ENCODE data around the gene CUTC.
"Not testable (repeated sequence)": the region's sequence is repeated elsewhere in the genome, so short reads cannot be mapped to it uniquely, and the experiment has no call there.

Gene CUTC, protein sequence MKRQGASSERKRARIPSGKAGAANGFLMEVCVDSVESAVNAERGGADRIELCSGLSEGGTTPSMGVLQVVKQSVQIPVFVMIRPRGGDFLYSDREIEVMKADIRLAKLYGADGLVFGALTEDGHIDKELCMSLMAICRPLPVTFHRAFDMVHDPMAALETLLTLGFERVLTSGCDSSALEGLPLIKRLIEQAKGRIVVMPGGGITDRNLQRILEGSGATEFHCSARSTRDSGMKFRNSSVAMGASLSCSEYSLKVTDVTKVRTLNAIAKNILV

DNA sequence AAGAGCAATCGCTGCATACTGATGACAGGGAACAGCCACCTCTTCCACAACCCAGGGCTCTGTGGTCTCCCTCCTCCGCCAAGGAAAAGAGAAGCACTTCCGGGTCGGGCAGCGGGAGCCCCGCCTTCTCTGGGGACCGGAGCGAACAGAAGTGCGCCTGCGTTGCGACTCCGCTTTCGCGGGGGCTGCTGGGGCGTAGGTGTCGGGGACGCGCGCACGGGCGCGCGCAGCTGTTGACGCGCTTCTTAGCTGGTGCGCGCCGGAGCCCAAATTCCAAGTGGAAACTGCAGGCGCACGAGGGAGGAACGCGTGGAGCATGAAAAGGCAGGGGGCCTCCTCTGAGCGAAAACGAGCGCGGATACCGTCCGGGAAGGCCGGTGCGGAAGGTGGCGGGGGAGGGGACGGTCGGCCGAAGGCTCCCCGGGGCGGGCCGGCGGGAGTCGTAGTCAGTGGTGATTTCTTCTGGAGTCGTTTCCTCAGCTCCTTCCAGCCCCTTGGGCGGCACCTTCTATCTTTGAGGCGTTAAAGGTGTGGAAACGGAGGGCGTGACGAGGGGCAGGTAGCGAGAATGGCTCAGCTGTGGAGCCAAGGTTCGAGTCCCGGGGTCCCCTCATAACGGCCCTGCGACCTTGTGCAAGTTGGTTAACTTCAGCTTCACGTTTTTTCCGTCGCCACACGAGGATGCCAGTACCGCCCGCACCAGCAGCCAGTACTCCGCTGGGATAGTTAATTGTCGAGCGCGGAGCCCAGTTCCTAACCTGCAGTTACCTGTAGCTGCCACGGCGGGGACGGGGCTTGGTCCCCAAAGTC lies at the start of gene CUTC, which contains the start of gene COX15:
Gene CUTC, plus strand, starts transcription at position 202 of the 810 bp plus-strand sequence. Its CDS starts 115 bp downstream, at position 317.
Gene COX15, minus strand, starts transcription at position 95 of the 810 bp plus-strand sequence. Its CDS starts 78 bp downstream, at position 17.
- DNase-seq: peak; percentile 92

GRCh38 chr10:99682752-99683151 lies 49.3 kb upstream of the CUTC start:
- no peak for DNase-seq

- DNase-seq: no peak
Measured at GRCh38 chr10:99685597-99685967, 46.5 kb upstream of the CUTC start.

GRCh38 chr10:99689461-99689860 lies 42.6 kb upstream of the CUTC start:
- no peak for DNase-seq

GRCh38 chr10:99693933-99694583 lies 38.0 kb upstream of the CUTC start:
- no peak for DNase-seq

- DNase-seq: no peak
Measured at GRCh38 chr10:99695761-99696160, 36.3 kb upstream of the CUTC start.

- no peak for DNase-seq
Measured at GRCh38 chr10:99698504-99699080, 33.4 kb upstream of the CUTC start.

DNA sequence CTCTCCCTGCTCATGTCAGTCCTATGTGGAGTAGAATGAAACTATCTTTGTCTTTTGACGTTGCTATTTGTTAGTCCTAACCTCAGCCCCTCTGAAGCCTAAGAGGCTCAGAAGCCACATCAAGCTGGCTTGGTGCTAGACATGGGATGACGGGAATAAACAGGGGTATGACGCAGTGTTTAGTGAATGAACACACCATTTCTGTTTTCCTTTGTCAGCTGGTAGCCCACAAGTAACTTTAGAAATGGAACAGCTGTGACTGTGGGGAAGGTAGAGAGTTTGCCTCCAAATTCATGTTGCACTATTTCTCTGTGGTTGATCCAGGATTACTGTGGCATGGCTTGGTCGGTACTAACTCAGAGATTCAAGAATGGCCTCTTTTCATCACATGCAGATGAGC lies 31.4 kb upstream of the CUTC start:
- DNase-seq: no peak

GRCh38 chr10:99708428-99709012 lies 23.5 kb upstream of the CUTC start:
- DNase-seq: no peak

- no peak for DNase-seq
Measured at GRCh38 chr10:99709480-99710229, 22.4 kb upstream of the CUTC start.

DNA sequence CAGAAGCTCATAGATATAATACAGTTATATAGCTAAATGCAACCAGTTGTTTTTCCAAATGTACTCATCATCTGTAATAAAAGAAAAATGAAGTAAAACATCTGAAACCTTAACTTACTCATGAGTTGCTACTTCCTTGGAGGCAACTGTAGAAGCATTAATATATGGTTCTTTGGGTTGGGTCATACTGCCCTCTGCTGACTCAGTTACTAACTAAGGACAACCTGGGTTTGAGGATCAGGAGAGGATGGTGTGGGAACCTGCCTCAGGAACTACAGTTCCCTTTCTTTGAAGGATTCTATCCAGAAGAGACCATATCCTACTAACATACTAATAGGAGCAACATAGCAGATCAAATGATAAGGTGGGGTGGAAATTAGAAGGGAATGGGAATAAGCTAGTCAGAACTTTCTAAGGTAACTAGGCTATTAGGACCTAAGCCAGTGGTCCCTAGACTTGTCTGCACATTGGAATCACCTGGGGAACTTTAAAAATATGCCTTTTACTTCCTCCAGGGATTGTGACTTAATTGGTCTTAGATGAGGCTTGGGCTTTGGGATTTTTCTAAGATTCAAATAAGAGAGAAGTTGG lies 20.8 kb upstream of the CUTC start:
- DNase-seq: peak; percentile 22

DNA sequence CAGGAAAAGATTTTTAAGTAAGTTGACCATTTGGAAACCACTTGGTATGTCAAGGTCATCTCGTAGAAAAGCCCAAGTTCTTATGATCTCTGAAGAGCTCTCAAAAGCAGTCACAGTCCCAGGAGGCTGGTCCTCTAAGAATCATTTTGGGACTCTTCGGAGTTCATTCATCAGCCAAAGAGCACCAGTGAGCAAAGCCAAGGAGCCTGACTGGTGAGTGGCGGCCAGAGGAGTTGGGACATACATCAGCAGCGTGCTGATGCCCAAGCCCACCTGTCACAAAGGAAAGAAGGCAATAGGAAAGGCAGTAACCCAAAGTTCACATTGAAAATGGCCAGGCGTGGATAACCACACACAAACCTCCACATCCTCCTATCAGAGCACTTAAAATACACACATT lies 17.6 kb upstream of the CUTC start:
- no peak for DNase-seq

DNA sequence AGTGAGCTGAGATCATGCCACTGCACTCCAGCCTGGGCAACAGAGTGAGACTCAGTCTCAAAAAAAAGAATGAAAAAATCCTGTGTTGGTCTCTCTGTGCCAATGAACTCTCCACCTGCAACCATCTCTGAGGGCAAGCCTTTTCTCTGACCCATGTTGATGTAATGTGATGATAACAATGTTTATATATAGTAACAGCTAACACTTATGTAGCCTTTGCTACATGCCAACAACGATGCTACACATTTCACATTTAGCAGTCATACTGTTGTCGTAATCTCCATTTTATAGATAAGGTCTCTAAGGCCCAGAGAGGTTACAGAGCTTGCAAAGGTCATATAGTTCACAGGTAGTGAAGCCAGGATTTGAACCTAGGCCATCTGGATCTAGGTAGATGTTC lies 11.6 kb upstream of the CUTC start:
- DNase-seq: no peak

DNA sequence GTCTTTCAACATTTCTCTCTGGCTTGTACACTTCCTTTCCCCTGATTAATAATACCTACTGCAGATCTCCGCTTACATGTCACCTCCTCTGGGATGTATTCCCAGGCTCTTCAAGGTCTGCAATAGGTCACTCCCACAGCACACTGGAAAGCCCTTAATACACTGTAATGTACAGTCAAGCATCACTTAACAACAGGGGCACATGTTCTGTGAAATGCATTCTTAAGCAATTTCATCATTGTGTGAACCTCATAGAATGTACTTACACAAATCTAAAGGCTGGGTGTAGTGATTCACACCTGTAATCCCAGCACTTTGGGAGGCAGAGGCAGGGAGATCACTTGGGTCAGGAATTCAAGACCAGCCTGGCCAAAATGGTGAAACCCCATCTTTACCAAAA lies 2.0 kb upstream of the CUTC start:
- no peak for DNase-seq

GRCh38 chr10:99731306-99732032 lies 565 bp upstream of the CUTC start:
- no peak for DNase-seq

- no peak for DNase-seq
Measured at GRCh38 chr10:99733366-99733765, 1.3 kb downstream of the CUTC start.

- not testable (repeated sequence) for DNase-seq
Measured at GRCh38 chr10:99734111-99734510, 2.1 kb downstream of the CUTC start.

DNA sequence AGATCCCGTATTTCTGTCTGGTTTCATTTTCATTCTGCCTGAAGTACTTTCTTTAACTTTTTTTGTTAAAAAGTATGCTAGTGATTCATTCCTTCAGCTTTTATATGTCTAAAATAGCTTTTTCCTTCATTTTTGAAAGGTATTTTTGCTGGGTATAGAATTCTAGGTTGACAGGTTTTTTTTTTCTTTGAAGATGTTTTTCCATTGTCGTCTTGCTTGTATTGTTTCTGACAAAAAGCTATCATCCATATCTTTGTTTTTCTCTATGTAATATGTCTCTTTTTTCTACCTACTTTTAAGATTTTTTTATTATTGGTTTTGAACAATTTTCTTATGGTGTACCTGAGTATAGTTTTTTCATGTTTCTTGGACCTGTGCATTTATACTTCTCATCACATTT lies 8.2 kb downstream of the CUTC start:
- DNase-seq: no peak

DNA sequence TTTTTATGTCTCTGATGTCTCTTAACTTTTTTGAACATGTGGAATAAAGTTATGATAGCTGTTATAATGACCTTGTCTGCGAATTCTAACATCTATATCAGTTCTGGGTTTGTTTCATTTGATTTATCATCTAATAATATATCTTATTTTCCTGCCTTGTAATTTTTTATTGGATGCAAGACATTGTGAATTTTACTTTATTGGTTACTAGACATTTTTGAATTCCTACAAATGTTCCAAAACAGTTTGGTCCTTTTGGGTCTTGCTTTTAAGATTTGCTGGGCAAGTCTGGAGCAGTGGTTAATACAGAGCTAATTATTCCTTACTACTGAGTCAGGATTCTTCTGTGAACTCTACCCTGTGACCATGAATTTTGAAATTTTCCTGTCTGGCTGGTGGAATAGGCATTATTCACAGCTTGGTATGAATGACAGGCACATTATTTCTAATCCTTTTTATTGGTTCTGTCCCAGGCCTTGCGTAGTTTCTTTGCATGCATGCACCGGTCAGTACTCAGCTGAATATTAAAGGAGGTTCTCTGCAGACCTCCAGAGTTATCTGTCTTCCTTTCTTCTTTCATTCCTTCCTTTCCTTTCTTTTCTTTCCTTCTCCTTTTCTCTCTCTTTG lies 9.0 kb downstream of the CUTC start:
- DNase-seq: no peak

- no peak for DNase-seq
Measured at GRCh38 chr10:99742254-99742653, 10.2 kb downstream of the CUTC start.

DNA sequence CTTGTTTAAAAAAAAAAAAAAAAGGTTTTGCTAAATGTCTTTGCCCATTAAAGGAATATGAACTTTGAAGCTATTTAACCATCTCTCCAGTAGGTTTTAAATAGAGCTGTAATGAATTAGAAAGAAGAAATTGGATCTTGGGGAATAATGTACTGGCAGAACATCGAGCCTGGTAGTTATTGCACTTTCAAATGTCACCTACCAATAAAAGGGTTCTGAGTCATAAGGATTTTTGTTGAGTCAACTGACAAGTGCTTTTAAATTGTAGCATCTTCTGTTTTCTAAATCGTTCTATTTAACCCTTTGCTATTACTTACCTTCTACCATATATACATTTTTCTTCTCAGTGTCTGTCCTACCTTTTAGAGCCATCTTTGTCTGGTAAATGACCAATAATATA lies 10.7 kb downstream of the CUTC start:
- DNase-seq: no peak

Measured in NCI-H1092 treated with DMSO at 0.1 percent for 48 hours (cell line).